ENCODE measurements around the gene PSD2.

Gene PSD2

GRCh38 chr5:139882961-139883539 is 87.4 kb downstream of the PSD2 start:
- DNase-seq = no peak
- in situ Hi-C loops (cut with MboI; ENCODE audit: low pct_unique_long_range_greater_than_20kb, low sequenced_read_pairs) = no loop called here

- no peak for DNase-seq
- in situ Hi-C loops (cut with MboI; ENCODE audit: low pct_unique_long_range_greater_than_20kb, low sequenced_read_pairs) = no loop called here
These were observed 88.5 kb downstream of the PSD2 start for GRCh38 chr5:139884144-139884543.

GRCh38 chr5:139884734-139885133 is 89.1 kb downstream of the PSD2 start:
- no peak for DNase-seq
- in situ Hi-C loops (cut with MboI; ENCODE audit: low pct_unique_long_range_greater_than_20kb, low sequenced_read_pairs) = no loop called here

GRCh38 chr5:139885172-139885856 is 89.7 kb downstream of the PSD2 start:
- in situ Hi-C loops (cut with MboI; ENCODE audit: low pct_unique_long_range_greater_than_20kb, low sequenced_read_pairs) = no loop called here

GRCh38 chr5:139885857-139886208 is 90.2 kb downstream of the PSD2 start:
- no peak for DNase-seq
- in situ Hi-C loops (cut with MboI; ENCODE audit: low pct_unique_long_range_greater_than_20kb, low sequenced_read_pairs) = no loop called here

More at GRCh38 chr5:139885172-139885856, 89.7 kb downstream of the PSD2 start:
- no peak for DNase-seq

- in situ Hi-C loops (cut with MboI; ENCODE audit: low pct_unique_long_range_greater_than_20kb, low sequenced_read_pairs) = no loop called here
- DNase-seq = no peak
These were observed 90.6 kb downstream of the PSD2 start for GRCh38 chr5:139886213-139886612.

GRCh38 chr5:139888370-139888769 is 92.8 kb downstream of the PSD2 start:
- DNase-seq = no peak
- in situ Hi-C loops (cut with MboI; ENCODE audit: low pct_unique_long_range_greater_than_20kb, low sequenced_read_pairs) = no loop called here

GRCh38 chr5:139889410-139889809 is 93.8 kb downstream of the PSD2 start:
- in situ Hi-C loops (cut with MboI; ENCODE audit: low pct_unique_long_range_greater_than_20kb, low sequenced_read_pairs) = no loop called here
- no peak for DNase-seq

GRCh38 chr5:139893873-139894272 is 98.3 kb downstream of the PSD2 start:
- DNase-seq = no peak
- in situ Hi-C loops (cut with MboI; ENCODE audit: low pct_unique_long_range_greater_than_20kb, low sequenced_read_pairs) = no loop called here

Data from KBM-7 (cell line).